SK-N-SH (cell line): ENCODE data around the gene TRMT61B. TPM values are rescaled to one million over a fixed set of nuclear protein-coding genes. Genes with fewer than 3 reads are reported as not detected.

Experiments used
- CTCF ChIA-PET: fragments of 300-600, 350-600 bp; formaldehyde crosslinking; extraction: SDS; loops from one replicate; lab custom pipeline; 2021; lab: Yijun Ruan, JAX
- POLR2A ChIA-PET: fragments of 350-600 bp; sonication (Branson Sonifier 250); formaldehyde crosslinking; extraction: SDS; loops from one replicate; lab custom pipeline; 2020; ENCODE audit warnings: antibody characterized with exemption, inconsistent platforms; lab: Yijun Ruan, JAX
- DNase-seq: peaks from one replicate; pipeline ENCODE4 v3.0.0; 2012
- H2AFZ ChIP-seq: fragments of 200-600 bp; sonication (generic); 2 replicates; pipeline ENCODE4 v1.8.1; 2016; ENCODE audit warnings: antibody characterized with exemption, mild to moderate bottlenecking, low read depth
- H3F3A ChIP-seq: fragments of 200-600 bp; sonication (generic); replicated peaks from 2 replicates; pipeline ENCODE3; 2016; ENCODE audit warnings: antibody characterized with exemption, mild to moderate bottlenecking; ENCODE audit not compliant: insufficient read depth
- H3K27ac ChIP-seq, 2 experiments: fragments of 200-500 bp in 1 of 2; fragments of 200-600 bp in 1 of 2; sonication (Bioruptor generic) in 1 of 2; sonication (generic), shearing (Covaris generic) in 1 of 2; 2 replicates each; pipeline versions ENCODE4 v1.5.1 to v1.6.1; 2014 to 2016; ENCODE audit warnings: low read depth in 2 of 2, inconsistent platforms in 1 of 2, low read length in 1 of 2, mild to moderate bottlenecking in 1 of 2, mixed read lengths in 1 of 2
- H3K27me3 ChIP-seq: fragments of 200-600 bp; sonication (generic), shearing (Covaris generic); 2 replicates; pipeline ENCODE4 v1.6.1; 2016; ENCODE audit warnings: mixed run types; ENCODE audit not compliant: insufficient read depth
- H3K36me3 ChIP-seq, 2 experiments: fragments of 200-500 bp in 1 of 2; fragments of 200-600 bp in 1 of 2; sonication (Bioruptor generic) in 1 of 2; sonication (generic) in 1 of 2; replicated peaks in 1 of 2; 2 replicates each; pipeline versions ENCODE3 to v1.5.1; 2014 to 2016; ENCODE audit warnings: low read length in 1 of 2, mild to moderate bottlenecking in 1 of 2; ENCODE audit not compliant: insufficient read depth in 2 of 2, control insufficient read depth in 1 of 2
- H3K4me1 ChIP-seq, 2 experiments: fragments of 200-500 bp in 1 of 2; fragments of 200-600 bp in 1 of 2; sonication (Bioruptor generic) in 1 of 2; sonication (generic), shearing (Covaris generic) in 1 of 2; 2 replicates each; pipeline versions ENCODE4 v1.5.1 to v1.6.1; 2014 to 2016; ENCODE audit warnings: low read depth in 1 of 2, low read length in 1 of 2, mixed run types in 1 of 2; ENCODE audit not compliant: insufficient read depth in 2 of 2, control insufficient read depth in 1 of 2
- H3K4me2 ChIP-seq: fragments of 200-600 bp; sonication (generic), shearing (Covaris generic); 2 replicates; pipeline ENCODE4 v1.6.1; 2017; ENCODE audit warnings: mixed run types
- H3K4me3 ChIP-seq, 2 experiments: fragments of 200-500 bp in 1 of 2; fragments of 200-600 bp in 1 of 2; sonication (Bioruptor generic) in 1 of 2; sonication (generic), shearing (Covaris generic) in 1 of 2; 2 replicates each; pipeline versions ENCODE4 v1.5.1 to v1.8.1; 2014 to 2016; ENCODE audit warnings: low read depth in 2 of 2, inconsistent platforms in 1 of 2, low read length in 1 of 2, mild to moderate bottlenecking in 1 of 2, mixed read lengths in 1 of 2, moderate library complexity in 1 of 2
- H3K79me2 ChIP-seq: fragments of 200-600 bp; sonication (generic); 2 replicates; pipeline ENCODE4 v1.8.1; 2017; ENCODE audit warnings: mild to moderate bottlenecking; ENCODE audit not compliant: insufficient read depth
- H3K9ac ChIP-seq: fragments of 200-600 bp; sonication (generic); 2 replicates; pipeline ENCODE4 v1.6.1; 2017; ENCODE audit warnings: mixed run types
- H3K9me2 ChIP-seq: fragments of 200-600 bp; sonication (generic); 2 replicates; pipeline ENCODE4 v1.6.1; 2017; ENCODE audit warnings: mixed run types
- H3K9me3 ChIP-seq: fragments of 200-600 bp; sonication (generic); 2 replicates; pipeline ENCODE4 v1.6.1; 2017; ENCODE audit warnings: mixed run types, mild to moderate bottlenecking, moderate library complexity
- H4K20me1 ChIP-seq: fragments of 200-600 bp; sonication (generic); 2 replicates; pipeline ENCODE4 v1.6.1; 2017; ENCODE audit warnings: mild to moderate bottlenecking, mixed run types; ENCODE audit not compliant: insufficient read depth
- CHD2 ChIP-seq: fragments of 150-350 bp; IDR thresholded peaks from 2 replicates; pipeline ENCODE4 v1.6.1; 2018; ENCODE audit warnings: low read length; ENCODE audit not compliant: partially characterized antibody
- CTCF ChIP-seq: fragments of 200-600 bp; sonication (generic); IDR thresholded peaks from 2 replicates; pipeline ENCODE4 v1.6.1; 2017; ENCODE audit warnings: antibody characterized with exemption, mild to moderate bottlenecking, moderate library complexity
- EP300 ChIP-seq, 2 experiments: IDR thresholded peaks; 2 replicates each; pipeline versions ENCODE4 v1.4.0 to v1.6.1; 2012; ENCODE audit warnings: borderline replicate concordance in 1 of 2, low read depth in 1 of 2, low read length in 1 of 2
- FOSL2 ChIP-seq: IDR thresholded peaks from 2 replicates; pipeline ENCODE4 v1.4.0; 2012; ENCODE audit warnings: low read depth, mild to moderate bottlenecking, moderate library complexity, borderline replicate concordance
- MEF2A ChIP-seq: IDR thresholded peaks from 2 replicates; pipeline ENCODE4 v1.4.0; 2012; ENCODE audit warnings: low read depth, borderline replicate concordance
- MXI1 ChIP-seq: IDR thresholded peaks from 2 replicates; pipeline ENCODE4 v1.6.1; 2012; ENCODE audit warnings: mild to moderate bottlenecking, low read depth, low read length, improper control_type of control experiment
- NFIC ChIP-seq: IDR thresholded peaks from 2 replicates; pipeline ENCODE4 v1.4.0; 2012; ENCODE audit warnings: borderline replicate concordance
- RAD21 ChIP-seq: IDR thresholded peaks from 2 replicates; pipeline ENCODE4 v1.6.1; 2012; ENCODE audit warnings: mild to moderate bottlenecking, low read length
- RXRA ChIP-seq: IDR thresholded peaks from 2 replicates; pipeline ENCODE4 v1.4.0; 2012; ENCODE audit warnings: low read depth, mild to moderate bottlenecking, borderline replicate concordance
- SMC3 ChIP-seq: IDR thresholded peaks from 2 replicates; pipeline ENCODE4 v1.6.1; 2012; ENCODE audit warnings: low read depth, low read length, improper control_type of control experiment
- TCF12 ChIP-seq: IDR thresholded peaks from 2 replicates; pipeline ENCODE4 v1.4.0; 2012
- YY1 ChIP-seq: IDR thresholded peaks from 2 replicates; pipeline ENCODE4 v1.4.0; 2012; ENCODE audit warnings: low read depth, mild to moderate bottlenecking
- WGBS: methylation state at CpG from one replicate; pipeline ENCODE4 v1.1.6; 2017; ENCODE audit warnings: low lambda C conversion rate; 5-methylcytosine and 5-hydroxymethylcytosine counted together
- polyA plus RNA-seq, 3 experiments: library from polyadenylated mRNA; depleted of rRNA; stranded (reverse); fragments of >200 nt; gene quantifications; 2 replicates each; pipeline ENCODE4 v1.2.3, GENCODE V29; 2012

Gene TRMT61B
- polyA plus RNA-seq, 1 of the 3 experiments (the other 2 are of a cell fraction): 11.4 TPM

DNA sequence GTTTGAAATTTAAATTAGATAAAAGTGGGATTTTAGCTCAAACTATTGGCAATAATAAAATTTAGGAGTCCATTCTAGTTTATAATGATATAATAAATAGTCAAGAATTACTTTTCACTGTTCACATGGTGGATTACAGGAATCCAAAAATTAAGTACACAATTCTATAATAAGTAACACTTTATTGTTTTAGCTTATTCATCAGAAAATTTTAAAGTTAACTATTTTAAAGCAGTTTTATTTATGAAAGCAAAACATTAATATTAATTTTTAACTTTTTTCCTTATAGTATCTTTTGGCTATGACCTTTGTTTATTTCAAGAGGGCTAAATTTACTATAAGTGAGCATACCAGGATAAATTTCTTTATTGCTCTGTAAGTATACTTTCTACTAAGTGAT is 48.1 kb downstream of the TRMT61B start:
- no peaks in the 10 kb centered on the region for H3K4me1 ChIP-seq
- H3K9me2 ChIP-seq: no peaks in the 10 kb centered on the region
- TF ChIP-seq RXRA (no peak), FOSL2 (no peak), NFIC (no peak)
- H3K79me2 ChIP-seq: no peaks in the 10 kb centered on the region
- H2AFZ ChIP-seq: no peak overlapping the region
- ChIA-PET CTCF (interaction anchor here (0.6 to 3.4 kb wide), 12 partner anchors 11 to 256 kb away, joined by 3 to 20 read pairs (median 4); no protein-coding TSS in a partner anchor), POLR2A (no interaction called here)
- H3K27ac ChIP-seq: no peak overlapping the region
- no peak overlapping the region for H3K4me2 ChIP-seq
- H3K9ac ChIP-seq: no peak overlapping the region
- no peak for DNase-seq
- H3K36me3 ChIP-seq: no peaks in the 10 kb centered on the region
- H3K27me3 ChIP-seq: no peaks in the 10 kb centered on the region
- no peak overlapping the region for H3K4me3 ChIP-seq
- H4K20me1 ChIP-seq: no peaks in the 10 kb centered on the region
- no peaks in the 10 kb centered on the region for H3K9me3 ChIP-seq
- H3F3A ChIP-seq: peaks cover 22% of the 10 kb centered on the region

DNA sequence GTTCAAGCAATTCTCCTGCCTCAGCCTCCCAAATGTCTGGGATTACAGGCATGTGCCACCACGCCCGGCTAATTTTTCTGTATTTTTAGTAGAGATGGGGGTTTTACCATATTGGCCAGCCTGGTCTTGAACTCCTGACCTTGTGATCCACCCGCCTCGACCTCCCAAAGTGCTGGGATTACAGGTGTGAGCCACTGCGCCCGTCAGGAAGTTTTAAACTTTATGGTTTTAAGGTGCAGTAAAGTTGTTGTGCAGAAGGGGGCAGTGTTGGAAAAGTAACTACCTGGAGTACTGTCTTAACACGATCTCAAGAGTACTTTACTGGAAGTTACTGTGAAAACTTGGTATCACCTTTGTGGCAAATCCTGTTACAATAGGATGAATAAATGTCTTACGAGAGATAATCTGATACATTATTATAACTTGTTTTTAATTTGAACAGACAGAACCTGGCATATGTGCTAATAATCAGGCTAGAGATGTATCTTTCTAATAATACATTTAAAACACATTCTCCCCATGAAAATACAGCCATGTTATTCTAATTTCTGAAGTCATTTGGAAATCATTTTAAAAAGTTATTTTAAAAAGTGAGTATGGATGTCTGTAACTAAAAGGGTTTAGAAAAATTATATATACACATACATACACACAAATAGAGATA is 48.7 kb downstream of the TRMT61B start:
- CTCF ChIA-PET: interaction anchor here (0.6 to 3.4 kb wide), 32 partner anchors 10 to 1343 kb away, joined by 3 to 22 read pairs (median 4); partner anchors contain the start of gene SPDYA
- H3K9ac ChIP-seq: no peak overlapping the region
- no peak overlapping the region for H3K4me3 ChIP-seq
- no peaks in the 10 kb centered on the region for H4K20me1 ChIP-seq
- no peak for TF ChIP-seq EP300 (IDR thresholded peaks at IDR 0.05; ENCODE audit: borderline replicate concordance in 1 of 2, low read depth in 1 of 2, low read length in 1 of 2)
- TF ChIP-seq RAD21: peak; percentile 84
- TF ChIP-seq CTCF: peak; percentile 87
- TF ChIP-seq SMC3: peak; percentile 60
- no peaks in the 10 kb centered on the region for H3K27me3 ChIP-seq
- peaks cover 26% of the 10 kb centered on the region for H3F3A ChIP-seq
- H3K36me3 ChIP-seq: no peaks in the 10 kb centered on the region
- H3K4me1 ChIP-seq: no peaks in the 10 kb centered on the region
- H3K9me3 ChIP-seq: no peaks in the 10 kb centered on the region
- no peak overlapping the region for H3K27ac ChIP-seq
- H3K4me2 ChIP-seq: no peak overlapping the region
- DNase-seq: peak; percentile 57
- 10% methylated on average over 8 of the region's 8 CpGs for WGBS
- H3K79me2 ChIP-seq: no peaks in the 10 kb centered on the region
- POLR2A ChIA-PET: no interaction called here
- peak overlapping the region; percentile 14; the same call in 1 of the 2 replicates for H2AFZ ChIP-seq
- H3K9me2 ChIP-seq: no peaks in the 10 kb centered on the region

GRCh38 chr2:28818053-28818452 is 52.1 kb downstream of the TRMT61B start:
- no peak for DNase-seq
- no peaks in the 10 kb centered on the region for H3K9me2 ChIP-seq
- TF ChIP-seq MEF2A (no peak), CTCF (no peak), CHD2 (no peak), MXI1 (no peak), TCF12 (no peak), YY1 (no peak), RAD21 (no peak)
- TF ChIP-seq, all 33 proteins: peak for 0
- H3K27ac ChIP-seq: no peak overlapping the region
- ChIA-PET CTCF (interaction anchor here (0.9 to 1.1 kb wide), 2 partner anchors 141 to 251 kb away, joined by 3 read pairs; no protein-coding TSS in a partner anchor), POLR2A (no interaction called here)
- no peaks in the 10 kb centered on the region for H3K79me2 ChIP-seq
- H3K9ac ChIP-seq: no peak overlapping the region
- no peaks in the 10 kb centered on the region for H4K20me1 ChIP-seq
- no peak overlapping the region for H2AFZ ChIP-seq
- H3K4me3 ChIP-seq: no peak overlapping the region
- no peaks in the 10 kb centered on the region for H3K36me3 ChIP-seq
- no peaks in the 10 kb centered on the region for H3K4me1 ChIP-seq
- no peaks in the 10 kb centered on the region for H3K9me3 ChIP-seq
- peaks cover 35% of the 10 kb centered on the region for H3F3A ChIP-seq
- no peak overlapping the region for H3K4me2 ChIP-seq
- WGBS: 86% methylated on average over 3 of the region's 3 CpGs
- H3K27me3 ChIP-seq: no peaks in the 10 kb centered on the region
